Measurements from ENCODE around the gene CRHR1. TPM values are rescaled to one million over a fixed set of nuclear protein-coding genes. Genes with fewer than 3 reads are reported as not detected.

The CRHR1 gene
- polyA plus RNA-seq, 3 donors, result not detected

DNA sequence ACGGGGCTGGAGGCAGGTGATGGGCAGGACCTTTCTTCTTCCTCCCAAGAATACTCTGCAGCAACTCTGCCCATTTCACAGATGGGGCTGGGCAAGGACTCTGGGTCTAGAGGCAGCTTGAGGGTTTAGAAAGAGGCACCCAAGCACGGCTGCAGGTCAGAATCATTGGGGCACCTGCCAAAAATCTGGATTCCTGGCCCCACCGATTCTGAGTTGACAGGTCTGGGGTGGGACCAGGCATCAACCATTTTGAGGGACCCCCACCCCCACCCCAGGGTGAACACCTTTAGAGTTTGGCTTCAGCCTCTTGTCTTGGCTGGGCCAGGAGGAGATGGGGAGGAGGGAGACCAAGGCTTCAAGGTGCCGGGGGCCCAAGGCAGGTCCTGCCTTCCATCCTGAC lies 65.9 kb downstream of the CRHR1 start:
- H3K27ac ChIP-seq (ENCODE audit: low read depth in 1 of 2, low read length in 2 of 2), result no peak overlapping the region
- DNase-seq, result no peak
- H3K9me3 Mint-ChIP-seq, result peaks cover 0 to 3% (median 0%) of the 10 kb centered on the region in 7 donors
- H3K27me3 ChIP-seq (ENCODE audit: control insufficient read depth in 2 of 2, insufficient read depth in 2 of 2, low read length in 2 of 2), result peaks cover 0 to 12% of the 10 kb centered on the region in 2 donors
- no peaks in the 10 kb centered on the region for H3K36me3 Mint-ChIP-seq
- no peak overlapping the region for H3K4me2 ChIP-seq (replicated peaks; ENCODE audit: extremely low read depth, low read length, poor library complexity, severe bottlenecking)
- intact Hi-C loops (cut with micrococcal nuclease), result no loop called here
- H3K9ac ChIP-seq (ENCODE audit: insufficient read depth, low read length, poor library complexity, severe bottlenecking), result no peak overlapping the region
- no peak overlapping the region for H2AFZ ChIP-seq (ENCODE audit: insufficient read depth, low read depth, low read length, poor library complexity, severe bottlenecking)
- no peaks in the 10 kb centered on the region for H3K9me3 ChIP-seq (replicated peaks in 1 of 2; ENCODE audit: control insufficient read depth in 1 of 2, insufficient read depth in 1 of 2, low read length in 2 of 2)
- no peaks in the 10 kb centered on the region for H3K36me3 ChIP-seq (replicated peaks in 1 of 2; ENCODE audit: control insufficient read depth in 1 of 2, insufficient read depth in 2 of 2, low read length in 2 of 2)
- H3K79me2 ChIP-seq (ENCODE audit: insufficient read depth, low read length), result no peaks in the 10 kb centered on the region
- no peak overlapping the region for H3K4me3 ChIP-seq (replicated peaks in 1 of 3; ENCODE audit: low read depth in 2 of 3, low read length in 3 of 3)
- TF ChIP-seq, protein P1, sequence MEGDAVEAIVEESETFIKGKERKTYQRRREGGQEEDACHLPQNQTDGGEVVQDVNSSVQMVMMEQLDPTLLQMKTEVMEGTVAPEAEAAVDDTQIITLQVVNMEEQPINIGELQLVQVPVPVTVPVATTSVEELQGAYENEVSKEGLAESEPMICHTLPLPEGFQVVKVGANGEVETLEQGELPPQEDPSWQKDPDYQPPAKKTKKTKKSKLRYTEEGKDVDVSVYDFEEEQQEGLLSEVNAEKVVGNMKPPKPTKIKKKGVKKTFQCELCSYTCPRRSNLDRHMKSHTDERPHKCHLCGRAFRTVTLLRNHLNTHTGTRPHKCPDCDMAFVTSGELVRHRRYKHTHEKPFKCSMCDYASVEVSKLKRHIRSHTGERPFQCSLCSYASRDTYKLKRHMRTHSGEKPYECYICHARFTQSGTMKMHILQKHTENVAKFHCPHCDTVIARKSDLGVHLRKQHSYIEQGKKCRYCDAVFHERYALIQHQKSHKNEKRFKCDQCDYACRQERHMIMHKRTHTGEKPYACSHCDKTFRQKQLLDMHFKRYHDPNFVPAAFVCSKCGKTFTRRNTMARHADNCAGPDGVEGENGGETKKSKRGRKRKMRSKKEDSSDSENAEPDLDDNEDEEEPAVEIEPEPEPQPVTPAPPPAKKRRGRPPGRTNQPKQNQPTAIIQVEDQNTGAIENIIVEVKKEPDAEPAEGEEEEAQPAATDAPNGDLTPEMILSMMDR (IDR thresholded peaks at IDR 0.05), result no peak
- H3K4me3 Mint-ChIP-seq, result no peak overlapping the region
- 67% methylated on average over 1 of the region's 4 CpGs for WGBS (ENCODE audit: insufficient coverage)
- H3K4me1 ChIP-seq (ENCODE audit: control insufficient read depth in 1 of 2, insufficient read depth in 2 of 2, low read length in 2 of 2), result no peaks in the 10 kb centered on the region
- H3K27me3 Mint-ChIP-seq (ENCODE audit: low read depth in 3 of 3), result peaks cover 14 to 32% (median 21%) of the 10 kb centered on the region in 3 donors
- no peaks in the 10 kb centered on the region for H4K20me1 ChIP-seq (ENCODE audit: insufficient read depth, low read length)
- peaks cover 3% of the 10 kb centered on the region for H3K4me1 Mint-ChIP-seq
- H3K27ac Mint-ChIP-seq, result no peak overlapping the region

DNA sequence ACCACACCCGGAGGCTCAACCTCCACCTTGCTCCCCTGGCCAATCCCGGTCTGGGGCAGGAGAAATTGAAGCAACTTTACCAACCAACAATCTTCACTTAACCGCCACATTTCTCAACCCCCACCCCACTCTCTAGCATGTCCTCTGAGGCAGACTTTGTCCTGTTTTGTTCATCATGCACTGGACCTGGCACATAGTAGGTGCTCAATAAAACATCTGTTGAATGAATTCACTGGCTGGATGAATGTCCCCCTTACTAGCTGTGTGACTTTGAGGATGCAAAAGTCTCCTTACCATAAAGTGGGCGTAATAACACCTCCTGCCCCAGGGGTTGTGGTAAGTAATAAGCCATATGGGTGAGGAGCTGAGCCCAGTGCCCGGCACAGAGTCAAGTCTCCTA lies 66.3 kb downstream of the CRHR1 start:
- no peak overlapping the region for H3K27ac Mint-ChIP-seq
- peaks cover 0 to 12% of the 10 kb centered on the region in 2 donors for H3K27me3 ChIP-seq (ENCODE audit: control insufficient read depth in 2 of 2, insufficient read depth in 2 of 2, low read length in 2 of 2)
- intact Hi-C loops (cut with micrococcal nuclease), result no loop called here

More for the DNA sequence above, 66.3 kb downstream of the CRHR1 start:
- Mint-ChIP-seq H3K9me3 (peaks cover 0 to 3% (median 0%) of the 10 kb centered on the region in 7 donors), H3K4me3 (no peak overlapping the region), H3K4me1 (peaks cover 3% of the 10 kb centered on the region), H3K36me3 (no peaks in the 10 kb centered on the region), H3K27me3 (ENCODE audit: low read depth in 3 of 3) (peaks cover 14 to 35% (median 23%) of the 10 kb centered on the region in 3 donors)
- TF ChIP-seq, protein P1 (IDR thresholded peaks at IDR 0.05), result no peak
- Histone ChIP-seq H3K79me2 (ENCODE audit: insufficient read depth, low read length) (no peaks in the 10 kb centered on the region), H3K27ac (ENCODE audit: low read depth in 1 of 2, low read length in 2 of 2) (no peak overlapping the region), H3K9me3 (replicated peaks in 1 of 2; ENCODE audit: control insufficient read depth in 1 of 2, insufficient read depth in 1 of 2, low read length in 2 of 2) (no peaks in the 10 kb centered on the region), H3K4me2 (replicated peaks; ENCODE audit: extremely low read depth, low read length, poor library complexity, severe bottlenecking) (no peak overlapping the region), H3K4me1 (ENCODE audit: control insufficient read depth in 1 of 2, insufficient read depth in 2 of 2, low read length in 2 of 2) (no peaks in the 10 kb centered on the region), H4K20me1 (ENCODE audit: insufficient read depth, low read length) (no peaks in the 10 kb centered on the region), H3K9ac (ENCODE audit: insufficient read depth, low read length, poor library complexity, severe bottlenecking) (no peak overlapping the region), H2AFZ (ENCODE audit: insufficient read depth, low read depth, low read length, poor library complexity, severe bottlenecking) (no peak overlapping the region), H3K36me3 (replicated peaks in 1 of 2; ENCODE audit: control insufficient read depth in 1 of 2, insufficient read depth in 2 of 2, low read length in 2 of 2) (no peaks in the 10 kb centered on the region), H3K4me3 (replicated peaks in 1 of 3; ENCODE audit: low read depth in 2 of 3, low read length in 3 of 3) (no peak overlapping the region)
- DNase-seq, result no peak
- 100% methylated on average over 1 of the region's 5 CpGs for WGBS (ENCODE audit: insufficient coverage)

Data from CD14-positive monocyte (primary cell).